Nephron (organoid): ENCODE data around the gene ARAP2.

Source experiments
- H3K27ac Mint-ChIP-seq, 3 experiments: 2 replicates each; pipeline ENCODE4 v1.8.0; 2020; ENCODE audit warnings: mixed read lengths in 3 of 3, mild to moderate bottlenecking in 2 of 3, moderate library complexity in 1 of 3
- H3K27me3 Mint-ChIP-seq: 2 replicates; pipeline ENCODE4 v1.8.0; 2021; ENCODE audit warnings: low read depth, mild to moderate bottlenecking, moderate library complexity, mixed read lengths
- H3K36me3 Mint-ChIP-seq: 2 replicates; pipeline ENCODE4 v1.8.0; 2020; ENCODE audit warnings: low read depth, mixed read lengths
- H3K4me1 Mint-ChIP-seq: 2 replicates; pipeline ENCODE4 v1.8.0; 2020; ENCODE audit warnings: mixed read lengths
- H3K4me3 Mint-ChIP-seq, 3 experiments: 2 replicates each; pipeline ENCODE4 v1.8.0; 2020; ENCODE audit warnings: mild to moderate bottlenecking in 3 of 3, mixed read lengths in 3 of 3, moderate library complexity in 2 of 3
- H3K9me3 Mint-ChIP-seq: 2 replicates; pipeline ENCODE4 v1.8.0; 2020; ENCODE audit warnings: mixed read lengths
- TF ChIP-seq, protein P1 (sequence below), 3 experiments: fragments of 200-600 bp; sonication (generic); IDR thresholded peaks; one replicate each; pipeline ENCODE4 v1.5.0; 2021; ENCODE audit warnings: antibody characterized with exemption in 3 of 3; ENCODE audit not compliant: unreplicated experiment in 3 of 3

The ARAP2 gene, protein sequence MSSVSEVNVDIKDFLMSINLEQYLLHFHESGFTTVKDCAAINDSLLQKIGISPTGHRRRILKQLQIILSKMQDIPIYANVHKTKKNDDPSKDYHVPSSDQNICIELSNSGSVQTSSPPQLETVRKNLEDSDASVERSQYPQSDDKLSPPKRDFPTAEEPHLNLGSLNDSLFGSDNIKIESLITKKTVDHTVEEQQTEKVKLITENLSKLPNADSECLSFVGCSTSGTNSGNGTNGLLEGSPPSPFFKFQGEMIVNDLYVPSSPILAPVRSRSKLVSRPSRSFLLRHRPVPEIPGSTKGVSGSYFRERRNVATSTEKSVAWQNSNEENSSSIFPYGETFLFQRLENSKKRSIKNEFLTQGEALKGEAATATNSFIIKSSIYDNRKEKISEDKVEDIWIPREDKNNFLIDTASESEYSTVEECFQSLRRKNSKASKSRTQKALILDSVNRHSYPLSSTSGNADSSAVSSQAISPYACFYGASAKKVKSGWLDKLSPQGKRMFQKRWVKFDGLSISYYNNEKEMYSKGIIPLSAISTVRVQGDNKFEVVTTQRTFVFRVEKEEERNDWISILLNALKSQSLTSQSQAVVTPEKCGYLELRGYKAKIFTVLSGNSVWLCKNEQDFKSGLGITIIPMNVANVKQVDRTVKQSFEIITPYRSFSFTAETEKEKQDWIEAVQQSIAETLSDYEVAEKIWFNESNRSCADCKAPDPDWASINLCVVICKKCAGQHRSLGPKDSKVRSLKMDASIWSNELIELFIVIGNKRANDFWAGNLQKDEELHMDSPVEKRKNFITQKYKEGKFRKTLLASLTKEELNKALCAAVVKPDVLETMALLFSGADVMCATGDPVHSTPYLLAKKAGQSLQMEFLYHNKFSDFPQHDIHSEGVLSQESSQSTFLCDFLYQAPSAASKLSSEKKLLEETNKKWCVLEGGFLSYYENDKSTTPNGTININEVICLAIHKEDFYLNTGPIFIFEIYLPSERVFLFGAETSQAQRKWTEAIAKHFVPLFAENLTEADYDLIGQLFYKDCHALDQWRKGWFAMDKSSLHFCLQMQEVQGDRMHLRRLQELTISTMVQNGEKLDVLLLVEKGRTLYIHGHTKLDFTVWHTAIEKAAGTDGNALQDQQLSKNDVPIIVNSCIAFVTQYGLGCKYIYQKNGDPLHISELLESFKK (N-terminal part only)

DNA sequence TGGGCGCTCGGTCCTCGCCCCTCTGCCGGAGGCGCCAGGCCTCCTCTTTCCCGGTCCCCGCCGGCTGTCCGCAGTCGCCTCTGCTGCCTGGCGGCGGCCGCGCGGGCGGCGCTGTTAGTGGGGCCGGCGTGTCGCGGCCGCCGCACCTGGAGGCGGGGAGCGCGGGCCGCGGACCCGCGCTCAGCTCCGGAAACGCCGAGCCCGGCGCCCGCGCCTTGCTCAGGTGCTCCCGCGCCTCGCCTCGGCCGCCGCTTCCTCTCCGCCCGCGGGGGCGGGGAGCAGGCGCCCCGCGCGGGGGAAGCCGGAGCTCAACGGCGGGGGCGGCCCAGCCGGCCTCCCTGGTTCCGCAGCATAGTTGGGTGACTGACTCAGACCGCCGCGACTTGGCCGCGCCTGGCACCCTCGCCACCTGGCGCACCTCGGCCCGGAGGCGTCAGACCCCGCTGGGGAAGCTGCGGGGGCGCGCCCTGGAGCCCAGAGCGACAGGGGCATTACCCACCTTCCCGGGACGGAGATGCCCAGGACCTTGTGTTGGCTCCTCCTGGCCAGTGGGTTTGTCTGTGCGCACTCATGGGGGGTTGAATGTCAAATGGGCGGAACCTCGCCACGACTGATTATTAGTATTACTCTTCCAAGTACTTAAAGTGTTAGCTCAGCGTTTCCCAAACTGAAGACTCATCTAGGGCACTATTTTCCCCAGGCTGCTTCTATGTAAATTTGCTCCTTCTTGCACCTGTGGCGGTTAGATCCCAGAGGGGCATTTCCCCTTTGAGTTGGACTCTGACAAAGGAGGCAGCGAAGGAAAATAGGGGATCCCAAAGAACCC is at the start of gene ARAP2:
Gene ARAP2 (minus strand): TSS at position 258 of the 826 bp plus-strand sequence. CDS start 15,028 bp downstream, outside the sequence.
- Mint-ChIP-seq H3K27me3 (peaks cover 75% of the 10 kb centered on the region), H3K27ac (peak within 1 kb of the TSS in 2 of 3 experiments; percentile 51 to 80), H3K4me3 (peak within 1 kb of the TSS; percentile 85 to 91 (median 89)), H3K9me3 (no peaks in the 10 kb centered on the region), H3K36me3 (no peaks in the 10 kb centered on the region), H3K4me1 (peaks cover 15% of the 10 kb centered on the region)
- TF ChIP-seq, protein P1, sequence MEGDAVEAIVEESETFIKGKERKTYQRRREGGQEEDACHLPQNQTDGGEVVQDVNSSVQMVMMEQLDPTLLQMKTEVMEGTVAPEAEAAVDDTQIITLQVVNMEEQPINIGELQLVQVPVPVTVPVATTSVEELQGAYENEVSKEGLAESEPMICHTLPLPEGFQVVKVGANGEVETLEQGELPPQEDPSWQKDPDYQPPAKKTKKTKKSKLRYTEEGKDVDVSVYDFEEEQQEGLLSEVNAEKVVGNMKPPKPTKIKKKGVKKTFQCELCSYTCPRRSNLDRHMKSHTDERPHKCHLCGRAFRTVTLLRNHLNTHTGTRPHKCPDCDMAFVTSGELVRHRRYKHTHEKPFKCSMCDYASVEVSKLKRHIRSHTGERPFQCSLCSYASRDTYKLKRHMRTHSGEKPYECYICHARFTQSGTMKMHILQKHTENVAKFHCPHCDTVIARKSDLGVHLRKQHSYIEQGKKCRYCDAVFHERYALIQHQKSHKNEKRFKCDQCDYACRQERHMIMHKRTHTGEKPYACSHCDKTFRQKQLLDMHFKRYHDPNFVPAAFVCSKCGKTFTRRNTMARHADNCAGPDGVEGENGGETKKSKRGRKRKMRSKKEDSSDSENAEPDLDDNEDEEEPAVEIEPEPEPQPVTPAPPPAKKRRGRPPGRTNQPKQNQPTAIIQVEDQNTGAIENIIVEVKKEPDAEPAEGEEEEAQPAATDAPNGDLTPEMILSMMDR (IDR thresholded peaks at IDR 0.05; ENCODE audit: unreplicated experiment in 3 of 3) = no peak

DNA sequence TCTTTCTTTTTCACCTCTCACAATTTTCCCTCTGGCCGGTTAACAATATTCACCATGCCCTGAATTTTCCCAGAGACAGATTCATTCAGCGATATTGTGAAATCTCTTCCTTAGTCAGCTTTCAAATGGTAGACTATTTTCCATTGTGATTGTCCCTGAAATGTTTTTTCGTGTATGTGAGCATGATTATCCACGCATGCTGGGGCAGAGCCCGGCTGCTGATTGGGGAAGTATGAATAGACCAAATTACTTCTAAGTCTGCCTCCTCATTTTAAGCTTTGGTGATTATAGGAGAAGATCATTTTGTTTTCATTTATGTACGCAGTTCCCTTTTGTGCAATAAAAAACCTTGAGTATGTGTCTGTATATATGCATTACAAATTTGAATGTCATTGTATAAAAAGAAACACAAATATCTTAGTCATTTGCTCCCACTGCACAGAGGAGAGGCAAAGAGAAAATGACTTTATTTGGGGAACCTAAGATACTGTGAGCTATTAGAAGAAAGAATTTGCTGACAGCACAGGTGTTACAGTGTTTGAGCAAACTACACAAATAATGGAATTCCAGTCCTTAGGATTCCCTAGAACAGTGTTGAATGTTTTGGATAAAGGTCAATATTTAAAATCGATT is 48.4 kb upstream of the ARAP2 start:
- Mint-ChIP-seq H3K36me3 (no peaks in the 10 kb centered on the region), H3K4me3 (no peak overlapping the region), H3K27ac (peak overlapping the region; percentile 27 to 90 (median 39)), H3K27me3 (no peaks in the 10 kb centered on the region), H3K4me1 (no peaks in the 10 kb centered on the region), H3K9me3 (no peaks in the 10 kb centered on the region)
- TF ChIP-seq, protein P1 (IDR thresholded peaks at IDR 0.05; ENCODE audit: unreplicated experiment in 3 of 3) = no peak

DNA sequence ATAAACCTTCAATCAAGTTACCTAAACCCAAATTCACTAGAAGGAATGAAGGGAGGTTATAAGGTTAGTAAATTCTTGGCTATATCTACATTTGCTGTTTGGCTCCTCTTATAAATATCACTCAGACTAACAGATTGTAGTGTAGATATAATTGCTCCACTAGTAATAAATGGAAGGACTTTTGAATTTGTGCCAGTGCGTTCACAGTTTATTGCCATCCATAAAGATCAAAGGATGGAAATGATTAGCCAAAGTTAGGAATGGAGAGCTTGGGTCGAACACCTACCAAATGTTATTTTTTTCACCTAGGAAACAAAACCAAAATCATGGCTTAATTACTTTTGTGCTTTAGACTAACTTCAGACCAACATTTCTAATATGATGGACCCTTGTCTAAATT is 46.3 kb upstream of the ARAP2 start:
- TF ChIP-seq, protein P1 (IDR thresholded peaks at IDR 0.05; ENCODE audit: unreplicated experiment in 3 of 3) = no peak
- Mint-ChIP-seq H3K4me3 (no peak overlapping the region), H3K36me3 (no peaks in the 10 kb centered on the region), H3K4me1 (no peaks in the 10 kb centered on the region), H3K27ac (peak overlapping the region in 2 of 3 experiments; percentile 38 to 62), H3K27me3 (no peaks in the 10 kb centered on the region), H3K9me3 (no peaks in the 10 kb centered on the region)

DNA sequence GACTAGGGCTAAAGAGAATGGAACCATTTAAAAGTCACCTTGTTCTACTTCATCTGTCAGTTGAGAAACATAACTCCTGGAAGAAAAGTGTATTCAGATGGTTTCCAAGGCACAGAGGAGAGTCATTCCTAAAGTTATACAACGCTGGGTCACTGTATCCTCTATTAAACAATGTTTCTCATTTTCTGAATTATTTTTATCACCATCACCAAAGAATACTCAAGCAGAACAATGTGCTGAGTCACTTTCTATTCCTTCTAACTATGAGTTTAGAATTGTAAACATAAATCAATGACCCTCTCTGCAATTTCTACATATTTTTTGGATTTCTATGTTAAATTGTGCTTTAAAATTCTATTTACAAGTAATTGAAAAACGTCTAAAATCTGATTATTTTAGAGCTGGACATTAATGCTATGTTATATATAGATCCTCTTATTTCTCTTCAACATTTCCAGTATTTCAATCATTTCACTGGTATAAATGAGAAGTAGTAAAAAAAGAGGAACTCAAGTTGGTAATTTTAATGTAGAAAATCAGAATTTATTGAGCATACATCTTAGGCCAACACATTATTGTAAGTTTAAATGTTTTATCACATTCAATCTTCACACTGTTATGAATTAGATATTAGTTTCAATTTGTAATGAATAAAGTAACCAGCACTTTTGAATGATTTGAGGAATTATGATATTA is 44.6 kb upstream of the ARAP2 start:
- Mint-ChIP-seq H3K4me3 (no peak overlapping the region), H3K27me3 (no peaks in the 10 kb centered on the region), H3K4me1 (no peaks in the 10 kb centered on the region), H3K36me3 (no peaks in the 10 kb centered on the region), H3K9me3 (no peaks in the 10 kb centered on the region), H3K27ac (no peak overlapping the region)
- TF ChIP-seq, protein P1 (IDR thresholded peaks at IDR 0.05; ENCODE audit: unreplicated experiment in 3 of 3) = no peak
